NCI-H446 treated with DMSO at 0.1 percent for 48 hours (cell line): ENCODE results near the gene CNP.
A peak's percentile ranks its signal among the peaks of the same experiment; 100 is the strongest.
"Not testable (repeated sequence)": the region's sequence is repeated elsewhere in the genome, so short reads cannot be mapped to it uniquely, and the experiment has no call there.

Experiments used
- DNase-seq: peaks from one replicate; lab custom pipeline; 2025; lab: John Stamatoyannopoulos, UW

CNP gene

GRCh38 chr17:42002792-42003301 is 36.3 kb downstream of the CNP start:
- no peak for DNase-seq

- DNase-seq = no peak
Measured at GRCh38 chr17:42005166-42005565, 38.6 kb downstream of the CNP start.

GRCh38 chr17:42009170-42009569 is 42.6 kb downstream of the CNP start:
- DNase-seq = no peak

- DNase-seq = not testable (repeated sequence)
Measured at GRCh38 chr17:42010266-42010680, 43.7 kb downstream of the CNP start.

GRCh38 chr17:42010898-42011516 is 44.4 kb downstream of the CNP start:
- no peak for DNase-seq

- DNase-seq = not testable (repeated sequence)
Measured at GRCh38 chr17:42012363-42012762, 45.8 kb downstream of the CNP start.

GRCh38 chr17:42013740-42014139 is 47.1 kb downstream of the CNP start:
- not testable (repeated sequence) for DNase-seq

GRCh38 chr17:42016411-42016831 is 49.8 kb downstream of the CNP start:
- DNase-seq = no peak

- peak; percentile 82 for DNase-seq
Measured at GRCh38 chr17:42016941-42017865, 50.6 kb downstream of the CNP start, which contains the start of gene DNAJC7. DNAJC7 (minus strand) TSS chr17:42017439; CDS start chr17:42017416, 23 bp downstream.

- DNase-seq = no peak
Measured at GRCh38 chr17:42017866-42018200, 51.2 kb downstream of the CNP start.

- no peak for DNase-seq
Measured at GRCh38 chr17:42018339-42018738, 51.7 kb downstream of the CNP start.

- DNase-seq = no peak
Measured at GRCh38 chr17:42018988-42019387, 52.4 kb downstream of the CNP start.

- DNase-seq = peak; percentile 70
Measured at GRCh38 chr17:42019509-42020404, 53.2 kb downstream of the CNP start, which contains the start of gene NKIRAS2. NKIRAS2 (plus strand) TSS chr17:42020090; CDS start chr17:42021578, 1,488 bp downstream.

GRCh38 chr17:42020845-42021244 is 54.2 kb downstream of the CNP start:
- DNase-seq = not testable (repeated sequence)

- DNase-seq = no peak
Measured at GRCh38 chr17:42023524-42024349, 57.1 kb downstream of the CNP start.

- no peak for DNase-seq
Measured at GRCh38 chr17:42025191-42025579, 58.6 kb downstream of the CNP start.

GRCh38 chr17:42025936-42026335 is 59.3 kb downstream of the CNP start:
- no peak for DNase-seq

GRCh38 chr17:42026857-42027589 is 60.4 kb downstream of the CNP start:
- no peak for DNase-seq
